Small intestine (tissue), 7 donors: ENCODE data around the gene PARD3. TPM values are rescaled to one million over a fixed set of nuclear protein-coding genes. Genes with fewer than 3 reads are reported as not detected.

Source experiments
- DNase-seq, 2 donors: peaks; one replicate each; pipeline versions ENCODE4 v3.0.0 to v3.0.0-alpha.2; 2013
- FAIRE-seq: peaks from 2 replicates; lab custom pipeline; 2012; peaks lifted over from hg19 to GRCh38; lab: Jason Lieb, UNC
- H3K27ac ChIP-seq, 3 donors: one replicate each; pipeline ENCODE4 v1.5.1; 2013; ENCODE audit warnings: low read length in 2 of 3, mild to moderate bottlenecking in 2 of 3, control low read depth in 1 of 3, inconsistent platforms in 1 of 3, low read depth in 1 of 3, moderate library complexity in 1 of 3
- H3K27me3 ChIP-seq, 3 donors: one replicate each; pipeline ENCODE4 v1.6.1; 2013; ENCODE audit warnings: low read length in 3 of 3, inconsistent platforms in 1 of 3; ENCODE audit not compliant: control insufficient read depth in 3 of 3, insufficient read depth in 3 of 3
- H3K36me3 ChIP-seq, 3 donors: one replicate each; pipeline ENCODE4 v1.6.1; 2013; ENCODE audit warnings: low read length in 3 of 3, inconsistent platforms in 1 of 3, low read depth in 1 of 3, mild to moderate bottlenecking in 1 of 3, moderate library complexity in 1 of 3; ENCODE audit not compliant: control insufficient read depth in 3 of 3, insufficient read depth in 2 of 3
- H3K4me1 ChIP-seq, 3 donors: one replicate each; pipeline ENCODE4 v1.6.1; 2013; ENCODE audit warnings: low read length in 2 of 3, inconsistent platforms in 1 of 3, low read depth in 1 of 3, mild to moderate bottlenecking in 1 of 3, moderate library complexity in 1 of 3; ENCODE audit not compliant: control insufficient read depth in 3 of 3, insufficient read depth in 2 of 3
- H3K4me3 ChIP-seq, 3 donors: one replicate each; pipeline ENCODE4 v1.5.1; 2013; ENCODE audit warnings: low read length in 3 of 3, control low read depth in 1 of 3, inconsistent platforms in 1 of 3, low read depth in 1 of 3, mild to moderate bottlenecking in 1 of 3, moderate library complexity in 1 of 3
- H3K9me3 ChIP-seq, 2 donors: one replicate each; pipeline ENCODE4 v1.6.1; 2013; ENCODE audit warnings: low read depth in 1 of 2, low read length in 1 of 2; ENCODE audit not compliant: control insufficient read depth in 2 of 2, insufficient read depth in 1 of 2
- WGBS, 3 donors: extraction: QIAGEN DNeasy Blood & Tissue Kit; methylation state at CpG; one replicate each; pipeline ENCODE4 v1.1.7; 2013; 5-methylcytosine and 5-hydroxymethylcytosine counted together
- polyA plus RNA-seq, 4 donors: library from polyadenylated mRNA; stranded (reverse) in 3 of 4; unstranded in 1 of 4; fragments of 200-250 nt in 3 of 4; fragments of 120-200 nt in 1 of 4; gene quantifications; one replicate each; pipeline versions ENCODE4 v1.2.1 to v1.2.3, GENCODE V29; 2013
- donor health status: healthy with polysubstance abuse.
- donor health status: control.
- donor health status: control.
- donor health status: Bipolar disorder and iron deficiency.
- donor health status: healthy.

The PARD3 gene
- polyA plus RNA-seq, 4 donors = 14.3 to 24.3 (median 15.5) TPM

GRCh38 chr10:34116681-34117271 is 698.3 kb downstream of the PARD3 start:
- DNase-seq = peak in 1 of 2 donors; percentile 4
- Histone ChIP-seq H3K27me3 (no peaks in the 10 kb centered on the region), H3K27ac (no peak overlapping the region), H3K4me3 (no peak overlapping the region), H3K9me3 (no peaks in the 10 kb centered on the region), H3K36me3 (peaks cover 0 to 9% (median 0%) of the 10 kb centered on the region in 3 donors), H3K4me1 (peaks cover 0 to 13% (median 7%) of the 10 kb centered on the region in 3 donors)
- FAIRE-seq = no peak
- 65 to 94% (median 93%) methylated on average over 16 of the region's 16 CpGs for WGBS, 3 donors

DNA sequence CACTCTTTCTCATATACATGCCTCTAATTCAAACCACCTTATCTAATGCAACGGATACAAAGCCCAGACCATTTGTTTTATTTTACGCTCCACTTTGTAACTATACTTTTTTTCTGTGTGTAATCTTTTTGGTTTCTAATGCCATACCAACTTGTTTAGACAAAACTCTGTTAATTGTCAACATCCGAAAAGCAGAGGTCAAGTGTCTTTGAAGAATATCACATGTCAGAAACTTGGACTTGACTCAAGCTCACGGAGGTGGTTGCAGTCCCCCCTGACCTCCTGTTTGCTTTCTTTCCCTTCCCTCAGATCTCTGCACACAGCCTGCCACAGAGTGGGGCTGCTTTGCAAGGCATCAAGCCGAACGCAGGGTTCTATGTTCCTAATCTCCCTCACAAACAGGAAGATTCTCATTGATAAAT is 698.9 kb downstream of the PARD3 start:
- Histone ChIP-seq H3K36me3 (peaks cover 0 to 11% (median 0%) of the 10 kb centered on the region in 3 donors), H3K4me3 (no peak overlapping the region), H3K4me1 (peaks cover 0 to 7% (median 1%) of the 10 kb centered on the region in 3 donors), H3K27me3 (no peaks in the 10 kb centered on the region), H3K9me3 (no peaks in the 10 kb centered on the region), H3K27ac (no peak overlapping the region)
- peak in 1 of 2 donors; percentile 4 for DNase-seq
- FAIRE-seq = no peak
- 58 to 81% (median 78%) methylated on average over 6 of the region's 6 CpGs for WGBS, 3 donors

DNA sequence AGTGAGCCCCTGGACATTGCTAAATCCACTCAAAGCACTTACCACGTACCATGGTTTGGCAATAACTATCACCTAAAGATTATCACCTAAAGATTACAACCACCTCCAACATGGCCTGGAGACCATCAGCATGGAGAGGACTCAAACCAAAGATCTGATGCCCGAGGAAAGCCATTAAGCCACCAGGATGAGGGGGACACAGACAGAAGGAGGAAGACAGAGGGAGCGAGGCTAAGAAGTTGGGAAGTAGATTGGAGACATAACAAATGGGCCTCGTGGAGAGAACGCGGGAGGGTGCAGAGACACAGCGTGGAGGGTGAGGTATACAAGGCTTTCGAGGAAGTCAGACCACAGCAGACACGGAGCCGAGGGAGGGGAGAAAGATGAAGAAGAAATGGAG is 700.2 kb downstream of the PARD3 start:
- Histone ChIP-seq H3K4me1 (peaks cover 0 to 4% (median 0%) of the 10 kb centered on the region in 3 donors), H3K27ac (no peak overlapping the region), H3K4me3 (no peak overlapping the region), H3K27me3 (no peaks in the 10 kb centered on the region), H3K9me3 (no peaks in the 10 kb centered on the region), H3K36me3 (peaks cover 0 to 20% (median 0%) of the 10 kb centered on the region in 3 donors)
- DNase-seq (no peak), FAIRE-seq (no peak)
- 86 to 90% (median 88%) methylated on average over 10 of the region's 10 CpGs for WGBS, 3 donors

- Histone ChIP-seq H3K9me3 (no peaks in the 10 kb centered on the region), H3K36me3 (peaks cover 0 to 16% (median 0%) of the 10 kb centered on the region in 3 donors), H3K27ac (no peak overlapping the region), H3K4me1 (peaks cover 0 to 4% (median 0%) of the 10 kb centered on the region in 3 donors), H3K27me3 (no peaks in the 10 kb centered on the region), H3K4me3 (no peak overlapping the region)
- FAIRE-seq (no peak), DNase-seq (no peak)
- WGBS, 3 donors = 80 to 86% (median 82%) methylated on average over 6 of the region's 6 CpGs
Measured at GRCh38 chr10:34113504-34114225, 701.4 kb downstream of the PARD3 start.

- FAIRE-seq (no peak), DNase-seq (no peak)
- Histone ChIP-seq H3K9me3 (no peaks in the 10 kb centered on the region), H3K27me3 (no peaks in the 10 kb centered on the region), H3K36me3 (peaks cover 0 to 12% (median 0%) of the 10 kb centered on the region in 3 donors), H3K27ac (no peak overlapping the region), H3K4me1 (no peaks in the 10 kb centered on the region), H3K4me3 (no peak overlapping the region)
- WGBS, 3 donors = 64 to 76% (median 73%) methylated on average over 6 of the region's 6 CpGs
Measured at GRCh38 chr10:34112171-34112782, 702.8 kb downstream of the PARD3 start.

- no peaks in the 10 kb centered on the region for H3K9me3 ChIP-seq
- no peak overlapping the region for H3K27ac ChIP-seq
- H3K36me3 ChIP-seq = peaks cover 0 to 12% (median 0%) of the 10 kb centered on the region in 3 donors
- DNase-seq (no peak), FAIRE-seq (no peak)
- H3K4me3 ChIP-seq = no peak overlapping the region
- no peaks in the 10 kb centered on the region for H3K4me1 ChIP-seq
- no peaks in the 10 kb centered on the region for H3K27me3 ChIP-seq
- WGBS, 3 donors = 87 to 94% (median 91%) methylated on average over 10 of the region's 10 CpGs
Measured at GRCh38 chr10:34111179-34111578, 703.9 kb downstream of the PARD3 start.

- WGBS, 3 donors = 86 to 90% (median 87%) methylated on average over 20 of the region's 20 CpGs
- H3K9me3 ChIP-seq = no peaks in the 10 kb centered on the region
- FAIRE-seq (no peak), DNase-seq (no peak)
- H3K4me1 ChIP-seq = no peaks in the 10 kb centered on the region
- no peak overlapping the region for H3K4me3 ChIP-seq
- H3K27me3 ChIP-seq = no peaks in the 10 kb centered on the region
- H3K27ac ChIP-seq = no peak overlapping the region
- peaks cover 0 to 12% (median 0%) of the 10 kb centered on the region in 3 donors for H3K36me3 ChIP-seq
Measured at GRCh38 chr10:34109952-34110702, 705.0 kb downstream of the PARD3 start.

GRCh38 chr10:34109495-34109894 is 705.6 kb downstream of the PARD3 start:
- H3K9me3 ChIP-seq = no peaks in the 10 kb centered on the region
- H3K4me1 ChIP-seq = no peaks in the 10 kb centered on the region
- no peak overlapping the region for H3K4me3 ChIP-seq
- H3K27me3 ChIP-seq = no peaks in the 10 kb centered on the region
- peaks cover 0 to 12% (median 0%) of the 10 kb centered on the region in 3 donors for H3K36me3 ChIP-seq
- no peak overlapping the region for H3K27ac ChIP-seq
- FAIRE-seq (no peak), DNase-seq (no peak)
- 94 to 95% (median 94%) methylated on average over 7 of the region's 7 CpGs for whole genome bisulfite sequencing, 3 donors
